B cell (primary cell): Measurements from ENCODE around the gene MOB3B. TPM values are rescaled to one million over a fixed set of nuclear protein-coding genes. Genes with fewer than 3 reads are reported as not detected.

Source experiments
- ATAC-seq: fragments of 200-7000 bp; cut with Tn5 transposase; one replicate; pipeline ENCODE4 v1.10.0; 2021; ENCODE audit warnings: low read depth, mild to moderate bottlenecking, moderate number of reproducible peaks, moderate library complexity
- CTCF ChIA-PET: fragments of 350-600 bp; sonication (Branson Sonifier 250); formaldehyde crosslinking; loops from one replicate; lab custom pipeline; 2021; ENCODE audit warnings: antibody characterized with exemption, inconsistent platforms; lab: Charles Lee
- POLR2A ChIA-PET: fragments of 350-600 bp; sonication (Branson Sonifier 250); formaldehyde crosslinking; loops from one replicate; lab custom pipeline; 2021; ENCODE audit warnings: antibody characterized with exemption; lab: Charles Lee
- DNase-seq: peaks from one replicate; pipeline ENCODE4 v3.0.0; 2013
- H2AFZ ChIP-seq: 2 replicates; pipeline ENCODE4 v1.6.1; 2012; ENCODE audit warnings: mild to moderate bottlenecking, low read depth, low read length; ENCODE audit not compliant: insufficient read depth, poor library complexity, severe bottlenecking
- H3K27ac ChIP-seq, 2 donors: 1 replicate in 1 of 2; 2 replicates in 1 of 2; pipeline ENCODE4 v1.5.1; 2012 to 2013; ENCODE audit warnings: low read length in 2 of 2, mild to moderate bottlenecking in 2 of 2, moderate library complexity in 1 of 2
- H3K27me3 ChIP-seq, 4 experiments: fragments of 200-600 bp in 1 of 4; sonication (generic) in 1 of 4; replicated peaks in 1 of 4; 1 replicate in 2 of 4; 2 replicates in 2 of 4; pipeline versions ENCODE4 v1.6.1 to v1.7.0; 2013 to 2016; ENCODE audit warnings: low read length in 3 of 4, mild to moderate bottlenecking in 2 of 4, mixed read lengths in 1 of 4, moderate library complexity in 1 of 4; ENCODE audit not compliant: insufficient read depth in 4 of 4, control insufficient read depth in 3 of 4; ENCODE audit errors: control extremely low read depth in 1 of 4
- H3K36me3 ChIP-seq, 2 experiments: replicated peaks in 1 of 2; 1 replicate in 1 of 2; 2 replicates in 1 of 2; pipeline versions ENCODE4 v1.6.1 to v1.7.1; 2013; ENCODE audit warnings: low read length in 1 of 2; ENCODE audit not compliant: insufficient read depth in 2 of 2, control insufficient read depth in 1 of 2; ENCODE audit errors: control extremely low read depth in 1 of 2, extremely low read depth in 1 of 2
- H3K4me1 ChIP-seq, 2 donors: fragments of 200-600 bp in 1 of 2; sonication (generic) in 1 of 2; 1 replicate in 1 of 2; 2 replicates in 1 of 2; pipeline versions ENCODE4 v1.5.1 to v1.6.1; 2013 to 2017; ENCODE audit warnings: low read length in 2 of 2; ENCODE audit not compliant: control insufficient read depth in 2 of 2, insufficient read depth in 2 of 2
- H3K4me2 ChIP-seq: replicated peaks from 2 replicates; pipeline ENCODE3; 2012; ENCODE audit warnings: mild to moderate bottlenecking, low read depth, low read length; ENCODE audit not compliant: poor library complexity, severe bottlenecking
- H3K4me3 ChIP-seq, 5 experiments: fragments of 200-600 bp in 1 of 5; sonication (generic) in 1 of 5; 1 replicate in 3 of 5; 2 replicates in 2 of 5; pipeline versions ENCODE4 v1.5.1 to v1.7.0; 2011 to 2016; ENCODE audit warnings: low read length in 4 of 5, mild to moderate bottlenecking in 4 of 5, low read depth in 2 of 5, control low read depth in 1 of 5, moderate library complexity in 1 of 5; ENCODE audit not compliant: insufficient read depth in 1 of 5; ENCODE audit errors: control extremely low read depth in 1 of 5, extremely low read depth in 1 of 5
- H3K79me2 ChIP-seq: fragments of 200-600 bp; sonication (generic); one replicate; pipeline ENCODE4 v1.6.0; 2016; ENCODE audit warnings: low read length; ENCODE audit not compliant: control insufficient read depth, insufficient read depth
- H3K9ac ChIP-seq: fragments of 200-600 bp; sonication (generic); 2 replicates; pipeline ENCODE4 v1.6.1; 2017; ENCODE audit warnings: mild to moderate bottlenecking, low read length, moderate library complexity
- H3K9me3 ChIP-seq, 3 donors: one replicate each; pipeline versions ENCODE4 v1.6.1 to v1.7.1; 2013; ENCODE audit warnings: low read length in 2 of 3; ENCODE audit not compliant: control insufficient read depth in 2 of 3, insufficient read depth in 1 of 3; ENCODE audit errors: control extremely low read depth in 1 of 3
- H4K20me1 ChIP-seq: 2 replicates; pipeline ENCODE4 v1.6.0; 2012; ENCODE audit warnings: mild to moderate bottlenecking, low read length; ENCODE audit not compliant: insufficient read depth, control insufficient read depth, poor library complexity, severe bottlenecking
- H3K27ac Mint-ChIP-seq: one replicate; pipeline ENCODE4 v1.8.0; 2021; ENCODE audit warnings: mixed read lengths
- H3K27me3 Mint-ChIP-seq: one replicate; pipeline ENCODE4 v1.8.0; 2021; ENCODE audit warnings: mixed read lengths
- H3K4me1 Mint-ChIP-seq: one replicate; pipeline ENCODE4 v1.8.0; 2021; ENCODE audit warnings: mixed read lengths
- H3K4me3 Mint-ChIP-seq: one replicate; pipeline ENCODE4 v1.8.0; 2021; ENCODE audit warnings: mixed read lengths
- H3K9me3 Mint-ChIP-seq: one replicate; pipeline ENCODE4 v1.8.0; 2022; ENCODE audit warnings: mixed read lengths; ENCODE audit not compliant: insufficient read depth
- EZH2 ChIP-seq: IDR thresholded peaks from 2 replicates; pipeline ENCODE4 v1.6.1; 2012; ENCODE audit warnings: borderline replicate concordance, low read depth, mild to moderate bottlenecking, moderate library complexity, low read length; ENCODE audit not compliant: insufficient read depth, poor library complexity, severe bottlenecking
- WGBS: methylation state at CpG from one replicate; pipeline ENCODE4 v1.1.5; 2013; ENCODE audit warnings: missing lambda C conversion rate; ENCODE audit not compliant: insufficient coverage; 5-methylcytosine and 5-hydroxymethylcytosine counted together
- intact Hi-C: fragments of 100-400 bp; cut with micrococcal nuclease; formaldehyde crosslinking; loops from one replicate; pipeline ENCODE4 v1.10.0; 2022
- polyA plus RNA-seq: library from polyadenylated mRNA; depleted of rRNA; stranded (reverse); fragments of >200 nt; gene quantifications from 2 replicates; pipeline ENCODE4 v1.2.3, GENCODE V29; 2012
- total RNA-seq, 2 donors: library from RNA; stranded (reverse); fragments of 120-200 nt in 1 of 2; gene quantifications; 1 replicate in 1 of 2; 2 replicates in 1 of 2; pipeline versions ENCODE4 v1.2.3 to v1.2.4, GENCODE V29; 2013 to 2022
- TF ChIP-seq, protein P1 (sequence below): fragments of 200-600 bp; IDR thresholded peaks from one replicate; pipeline ENCODE4 v1.8.0; 2022; ENCODE audit warnings: antibody characterized with exemption, mild to moderate bottlenecking

Gene MOB3B
- total and polyA plus RNA-seq, 2 donors (not counting 1 experiment from before 2014, with no cell fraction given), result 7.3 to 7.9 TPM

DNA sequence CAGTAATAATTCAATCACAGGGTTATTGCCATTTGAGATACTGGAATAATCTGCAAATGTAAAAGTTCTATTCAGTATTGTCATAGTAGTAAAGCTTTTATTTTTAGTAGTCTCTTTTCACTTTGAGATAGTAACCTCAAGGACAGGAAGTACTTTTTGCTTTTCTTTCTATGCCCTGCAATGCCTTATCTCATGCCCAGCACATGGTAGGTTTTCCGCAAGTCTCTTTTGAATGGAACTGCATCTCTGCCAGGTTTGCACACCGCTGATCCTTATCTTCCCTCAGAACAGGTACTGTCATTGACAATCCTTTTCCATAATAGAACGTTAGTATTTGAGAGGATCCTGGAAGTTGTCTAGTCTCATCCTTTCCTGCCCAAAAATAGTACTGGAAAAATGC is 97.3 kb downstream of the MOB3B start:
- intact Hi-C loops, result no loop called here
- Histone ChIP-seq H4K20me1 (no peaks in the 10 kb centered on the region), H3K4me1 (peaks cover 20 to 23% of the 10 kb centered on the region in 2 donors), H3K36me3 (no peaks in the 10 kb centered on the region), H3K79me2 (peaks cover 95% of the 10 kb centered on the region), H2AFZ (no peak overlapping the region), H3K4me2 (peak overlapping the region; percentile 12), H3K4me3 (no peak overlapping the region), H3K27ac (no peak overlapping the region), H3K27me3 (no peaks in the 10 kb centered on the region), H3K9ac (no peak overlapping the region), H3K9me3 (no peaks in the 10 kb centered on the region)
- peaks cover 62% of the 10 kb centered on the region for H3K4me1 Mint-ChIP-seq
- DNase-seq, result no peak
- no CpG with 5 or more reads among the region's 3 CpGs for WGBS
- ChIA-PET CTCF (no interaction called here), POLR2A (no interaction called here)
- no peak for ATAC-seq
- TF ChIP-seq EZH2, result no peak
- TF ChIP-seq, protein P1, sequence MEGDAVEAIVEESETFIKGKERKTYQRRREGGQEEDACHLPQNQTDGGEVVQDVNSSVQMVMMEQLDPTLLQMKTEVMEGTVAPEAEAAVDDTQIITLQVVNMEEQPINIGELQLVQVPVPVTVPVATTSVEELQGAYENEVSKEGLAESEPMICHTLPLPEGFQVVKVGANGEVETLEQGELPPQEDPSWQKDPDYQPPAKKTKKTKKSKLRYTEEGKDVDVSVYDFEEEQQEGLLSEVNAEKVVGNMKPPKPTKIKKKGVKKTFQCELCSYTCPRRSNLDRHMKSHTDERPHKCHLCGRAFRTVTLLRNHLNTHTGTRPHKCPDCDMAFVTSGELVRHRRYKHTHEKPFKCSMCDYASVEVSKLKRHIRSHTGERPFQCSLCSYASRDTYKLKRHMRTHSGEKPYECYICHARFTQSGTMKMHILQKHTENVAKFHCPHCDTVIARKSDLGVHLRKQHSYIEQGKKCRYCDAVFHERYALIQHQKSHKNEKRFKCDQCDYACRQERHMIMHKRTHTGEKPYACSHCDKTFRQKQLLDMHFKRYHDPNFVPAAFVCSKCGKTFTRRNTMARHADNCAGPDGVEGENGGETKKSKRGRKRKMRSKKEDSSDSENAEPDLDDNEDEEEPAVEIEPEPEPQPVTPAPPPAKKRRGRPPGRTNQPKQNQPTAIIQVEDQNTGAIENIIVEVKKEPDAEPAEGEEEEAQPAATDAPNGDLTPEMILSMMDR, result no peak
- no peaks in the 10 kb centered on the region for H3K27me3 Mint-ChIP-seq
- no peaks in the 10 kb centered on the region for H3K9me3 Mint-ChIP-seq
- H3K27ac Mint-ChIP-seq, result peak overlapping the region; percentile 32
- peak overlapping the region; percentile 29 for H3K4me3 Mint-ChIP-seq

DNA sequence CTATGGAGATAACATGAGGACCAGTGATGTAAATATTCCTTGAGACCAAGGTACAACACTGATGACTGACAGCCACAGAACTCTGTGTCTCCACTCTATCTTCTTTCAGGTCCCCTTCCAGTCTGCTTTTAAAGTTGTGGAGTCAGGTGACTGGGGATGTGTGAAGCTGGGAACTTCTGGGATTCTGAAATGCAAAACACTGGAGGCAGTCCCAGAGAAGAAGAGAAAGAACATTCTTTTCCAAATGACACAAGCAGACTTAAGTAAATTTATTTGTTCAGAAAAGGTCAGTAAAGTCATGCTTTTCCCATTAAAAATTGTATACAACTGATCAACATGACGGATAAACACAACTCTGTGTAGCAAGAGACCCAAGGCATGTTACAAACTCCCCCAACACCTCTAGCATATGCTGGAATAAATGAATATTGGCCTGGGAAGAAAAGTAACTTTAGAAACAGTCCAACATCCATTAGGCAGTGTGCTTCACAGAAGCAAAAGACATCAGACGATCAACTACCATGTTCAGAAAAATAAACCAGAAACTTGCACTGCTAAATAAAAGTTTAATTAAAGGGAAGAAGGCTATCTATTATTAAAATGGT is 98.0 kb downstream of the MOB3B start:
- Mint-ChIP-seq H3K9me3 (no peaks in the 10 kb centered on the region), H3K27me3 (no peaks in the 10 kb centered on the region), H3K4me3 (no peak overlapping the region), H3K27ac (no peak overlapping the region), H3K4me1 (peaks cover 63% of the 10 kb centered on the region)
- H3K4me3 ChIP-seq, result no peak overlapping the region
- intact Hi-C loops, result no loop called here
- ChIA-PET CTCF (no interaction called here), POLR2A (no interaction called here)
- no peak for ATAC-seq
- DNase-seq, result no peak
- no peaks in the 10 kb centered on the region for H3K27me3 ChIP-seq
- WGBS, result no CpG with 5 or more reads among the region's 2 CpGs
- H3K9ac ChIP-seq, result no peak overlapping the region
- H3K9me3 ChIP-seq, result no peaks in the 10 kb centered on the region
- H3K36me3 ChIP-seq, result no peaks in the 10 kb centered on the region
- no peak overlapping the region for H2AFZ ChIP-seq
- H4K20me1 ChIP-seq, result no peaks in the 10 kb centered on the region
- H3K79me2 ChIP-seq, result peaks cover 95% of the 10 kb centered on the region
- peak overlapping the region; percentile 12 for H3K4me2 ChIP-seq
- peaks cover 23 to 24% of the 10 kb centered on the region in 2 donors for H3K4me1 ChIP-seq
- H3K27ac ChIP-seq, result no peak overlapping the region
- TF ChIP-seq, protein P1, result no peak
- no peak for TF ChIP-seq EZH2
